ENCODE data around the gene SCIMP.

DNA sequence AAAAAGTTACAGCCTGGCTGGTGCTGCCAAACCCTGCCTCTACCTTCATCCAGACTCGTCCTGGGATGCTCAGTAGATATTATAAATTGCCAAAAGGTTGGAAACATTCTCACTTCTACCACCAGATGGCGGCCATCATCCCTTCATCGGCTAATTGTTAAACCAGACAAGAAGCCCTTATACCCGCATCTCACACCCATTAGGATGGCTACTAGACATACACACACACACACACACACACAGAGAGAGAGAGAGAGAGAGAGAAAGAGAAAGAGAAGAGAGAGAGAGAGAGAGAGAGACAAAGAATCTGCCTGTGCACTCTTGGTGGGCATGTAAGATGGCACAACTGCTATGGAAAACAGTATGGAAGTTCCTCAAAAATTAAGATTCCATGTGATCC, 15.0 kb upstream of the SCIMP start:
- TF ChIP-seq, protein P1, sequence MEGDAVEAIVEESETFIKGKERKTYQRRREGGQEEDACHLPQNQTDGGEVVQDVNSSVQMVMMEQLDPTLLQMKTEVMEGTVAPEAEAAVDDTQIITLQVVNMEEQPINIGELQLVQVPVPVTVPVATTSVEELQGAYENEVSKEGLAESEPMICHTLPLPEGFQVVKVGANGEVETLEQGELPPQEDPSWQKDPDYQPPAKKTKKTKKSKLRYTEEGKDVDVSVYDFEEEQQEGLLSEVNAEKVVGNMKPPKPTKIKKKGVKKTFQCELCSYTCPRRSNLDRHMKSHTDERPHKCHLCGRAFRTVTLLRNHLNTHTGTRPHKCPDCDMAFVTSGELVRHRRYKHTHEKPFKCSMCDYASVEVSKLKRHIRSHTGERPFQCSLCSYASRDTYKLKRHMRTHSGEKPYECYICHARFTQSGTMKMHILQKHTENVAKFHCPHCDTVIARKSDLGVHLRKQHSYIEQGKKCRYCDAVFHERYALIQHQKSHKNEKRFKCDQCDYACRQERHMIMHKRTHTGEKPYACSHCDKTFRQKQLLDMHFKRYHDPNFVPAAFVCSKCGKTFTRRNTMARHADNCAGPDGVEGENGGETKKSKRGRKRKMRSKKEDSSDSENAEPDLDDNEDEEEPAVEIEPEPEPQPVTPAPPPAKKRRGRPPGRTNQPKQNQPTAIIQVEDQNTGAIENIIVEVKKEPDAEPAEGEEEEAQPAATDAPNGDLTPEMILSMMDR (IDR thresholded peaks at IDR 0.05) = peak in 5 of 6 experiments; percentile 45 to 68 (median 59)
- TF ChIP-seq POLR2A (IDR thresholded peaks at IDR 0.05) = no peak

Measured in thyroid gland (tissue), 4 donors.